Heart right ventricle (tissue), 16 donors: ENCODE measurements around the gene SULT1C4. TPM values are rescaled to one million over a fixed set of nuclear protein-coding genes. Genes with fewer than 3 reads are reported as not detected.

ENCODE experiments used
- ATAC-seq, 8 donors: fragments of 200-7000 bp; cut with Tn5 transposase; one replicate each; pipeline ENCODE4 v1.9.1; 2020; ENCODE audit warnings: mild to moderate bottlenecking in 8 of 8, moderate library complexity in 8 of 8, moderate number of reproducible peaks in 1 of 8
- DNase-seq, 2 donors: peaks; one replicate each; pipeline ENCODE4 v3.0.0-alpha.2; 2020
- H3K27ac ChIP-seq, 10 donors: fragments of 200-600 bp; sonication (generic) in 2 of 10; one replicate each; pipeline versions ENCODE4 v1.5.0 to v1.8.0; 2020 to 2022; ENCODE audit warnings: mild to moderate bottlenecking in 3 of 10
- H3K27me3 ChIP-seq, 7 donors: fragments of 200-600 bp; one replicate each; pipeline ENCODE4 v1.8.0; 2021 to 2022; ENCODE audit warnings: mild to moderate bottlenecking in 2 of 7
- H3K36me3 ChIP-seq, 9 donors: fragments of 200-600 bp; sonication (generic) in 1 of 9; one replicate each; pipeline versions ENCODE4 v1.5.0 to v1.8.0; 2020 to 2022; ENCODE audit warnings: mild to moderate bottlenecking in 2 of 9
- H3K4me1 ChIP-seq, 9 donors: fragments of 200-600 bp; sonication (generic) in 1 of 9; one replicate each; pipeline versions ENCODE4 v1.5.0 to v1.8.0; 2020 to 2022; ENCODE audit warnings: mild to moderate bottlenecking in 4 of 9
- H3K4me3 ChIP-seq, 10 donors: fragments of 200-600 bp; sonication (generic) in 2 of 10; one replicate each; pipeline versions ENCODE4 v1.5.0 to v1.8.0; 2020 to 2022; ENCODE audit warnings: mild to moderate bottlenecking in 7 of 10, moderate library complexity in 2 of 10
- H3K9me3 ChIP-seq, 11 donors: fragments of 200-600 bp in 10 of 11; sonication (generic) in 2 of 11; one replicate each; pipeline versions ENCODE4 v1.5.0 to v1.8.0; 2013 to 2022; ENCODE audit warnings: mild to moderate bottlenecking in 2 of 11, control low read depth in 1 of 11, moderate library complexity in 1 of 11
- WGBS, 2 donors: extraction: QIAGEN DNeasy Blood & Tissue Kit; methylation state at CpG; one replicate each; pipeline ENCODE4 v1.1.7; 2013; ENCODE audit warnings: inconsistent platforms in 1 of 2; 5-methylcytosine and 5-hydroxymethylcytosine counted together
- intact Hi-C, 10 donors: fragments of 100-400 bp; cut with DNase I; formaldehyde crosslinking; loops; one replicate each; pipeline versions ENCODE4 v1.11.1 to v1.14.2; 2022
- polyA plus RNA-seq, 2 donors: library from polyadenylated mRNA; stranded (reverse); fragments of 200-250 nt; gene quantifications; one replicate each; pipeline ENCODE4 v1.2.3, GENCODE V29; 2013
- total RNA-seq, 10 donors: library from RNA; stranded (reverse); fragmentation: NEBNext Ultra II Directional in 3 of 10; extraction: Animal tissue kit (Norgen Biotek cat#: 25700) in 3 of 10; gene quantifications; one replicate each; pipeline versions ENCODE4 v1.2.1 to v1.2.4, GENCODE V29; 2021 to 2023
- TF ChIP-seq, protein P1 (sequence below), 9 donors: fragments of 200-600 bp; sonication (generic) in 2 of 9; IDR thresholded peaks; one replicate each; pipeline versions ENCODE4 v1.5.0 to v1.8.0; 2021 to 2022; ENCODE audit warnings: antibody characterized with exemption in 9 of 9, mild to moderate bottlenecking in 5 of 9, moderate library complexity in 1 of 9
- donor health status: Arrhythmogenic right ventricular cardiomyopathy.
- donor health status: ischemic (EF 13 %, LVEDD 7.1; RV severe dilation, severe dysfunction).
- donor health status: healthy with polysubstance abuse.
- donor health status: DM: no; HTN: yes; CAD: no.
- donor health status: DM: no; HTN: no; CAD: no.
- donor health status: ischemic (EF 25% LVEDD 6.9; RV normal size, moderate dysfunction).
- donor health status: ischemic (EF 25% LVEDD 5.7; RV mildly dilated, moderate dysfunction).
- donor health status: healthy.
- donor health status: DM: yes; HTN: yes; CAD: no.
- donor health status: Ischemic cardiomyopathy.
- donor health status: ischemic (EF 35%, LVEDD 5.7; RV mildly dilated, moderate dysfunction).
- donor health status: nonischemic (EF 11% LVEDD 7.7; RV severe dilation, severe dysfunction).
- donor health status: DM: yes; HTN: yes; CAD: no.
- donor health status: PGD.
- donor health status: ischemic (EF 29% LVEDD 5.4; RV normal size, mild dysfunction).
- donor health status: nonischemic (EF 23%, LVEDD 6.1; RV moderate dilation, normal function).

SULT1C4 gene
- total and polyA plus RNA-seq, 12 donors: 1.6 to 5.6 (median 3.5) TPM

DNA sequence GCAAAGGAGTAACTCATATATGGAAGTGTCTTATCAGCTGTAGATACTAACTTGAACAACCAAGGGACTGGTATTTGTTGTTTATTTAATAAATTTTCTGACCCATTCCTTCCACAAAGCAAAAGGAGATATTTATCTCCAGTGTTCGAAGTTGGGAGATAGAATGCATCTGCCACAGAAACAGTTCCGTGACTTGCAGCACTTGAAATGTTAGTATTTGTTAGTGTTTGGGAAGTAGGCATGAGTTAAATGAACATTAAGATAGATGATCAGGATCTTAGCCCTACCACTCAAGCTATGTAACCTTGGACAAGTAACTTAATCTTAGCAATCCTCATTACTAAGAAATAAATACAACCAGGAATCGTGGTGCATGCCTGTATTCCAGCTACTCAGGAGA is 12.1 kb upstream of the SULT1C4 start:
- WGBS, 2 donors: 93 to 94% methylated on average over 3 of the region's 3 CpGs
- TF ChIP-seq, protein P1, sequence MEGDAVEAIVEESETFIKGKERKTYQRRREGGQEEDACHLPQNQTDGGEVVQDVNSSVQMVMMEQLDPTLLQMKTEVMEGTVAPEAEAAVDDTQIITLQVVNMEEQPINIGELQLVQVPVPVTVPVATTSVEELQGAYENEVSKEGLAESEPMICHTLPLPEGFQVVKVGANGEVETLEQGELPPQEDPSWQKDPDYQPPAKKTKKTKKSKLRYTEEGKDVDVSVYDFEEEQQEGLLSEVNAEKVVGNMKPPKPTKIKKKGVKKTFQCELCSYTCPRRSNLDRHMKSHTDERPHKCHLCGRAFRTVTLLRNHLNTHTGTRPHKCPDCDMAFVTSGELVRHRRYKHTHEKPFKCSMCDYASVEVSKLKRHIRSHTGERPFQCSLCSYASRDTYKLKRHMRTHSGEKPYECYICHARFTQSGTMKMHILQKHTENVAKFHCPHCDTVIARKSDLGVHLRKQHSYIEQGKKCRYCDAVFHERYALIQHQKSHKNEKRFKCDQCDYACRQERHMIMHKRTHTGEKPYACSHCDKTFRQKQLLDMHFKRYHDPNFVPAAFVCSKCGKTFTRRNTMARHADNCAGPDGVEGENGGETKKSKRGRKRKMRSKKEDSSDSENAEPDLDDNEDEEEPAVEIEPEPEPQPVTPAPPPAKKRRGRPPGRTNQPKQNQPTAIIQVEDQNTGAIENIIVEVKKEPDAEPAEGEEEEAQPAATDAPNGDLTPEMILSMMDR (IDR thresholded peaks at IDR 0.05): no peak
- DNase-seq: no peak
- Histone ChIP-seq H3K36me3 (no peaks in the 10 kb centered on the region), H3K27ac (no peak overlapping the region), H3K27me3 (peaks cover 0 to 7% (median 0%) of the 10 kb centered on the region in 7 donors), H3K9me3 (peaks cover 0 to 12% (median 0%) of the 10 kb centered on the region in 11 donors), H3K4me1 (no peaks in the 10 kb centered on the region), H3K4me3 (no peak overlapping the region)
- no peak for ATAC-seq
- intact Hi-C loops: no loop called here

DNA sequence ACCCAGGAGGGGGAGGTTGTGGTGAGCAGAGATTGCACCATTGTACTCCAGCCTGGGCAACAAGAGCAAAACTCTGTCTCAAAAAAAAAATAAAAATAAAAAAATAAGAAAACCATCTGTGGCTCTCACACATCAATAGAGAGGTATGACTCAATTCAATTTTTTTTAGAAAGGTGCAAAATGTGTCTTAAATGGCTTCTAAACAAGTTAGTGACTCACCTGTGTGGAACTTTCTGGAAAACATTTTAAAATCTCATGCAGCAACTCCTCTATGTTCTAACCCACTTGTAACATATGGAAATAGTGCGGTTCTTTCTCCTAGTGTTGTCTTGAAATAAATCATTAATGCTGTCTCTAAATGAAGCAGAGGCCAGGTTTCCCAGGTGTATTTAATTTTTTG is 10.7 kb upstream of the SULT1C4 start:
- DNase-seq: no peak
- H3K36me3 ChIP-seq: no peaks in the 10 kb centered on the region
- no peak overlapping the region for H3K27ac ChIP-seq
- WGBS, 2 donors: 94 to 100% methylated on average over 1 of the region's 1 CpG
- TF ChIP-seq, protein P1 (IDR thresholded peaks at IDR 0.05): no peak
- intact Hi-C loops: no loop called here
- peaks cover 0 to 12% (median 0%) of the 10 kb centered on the region in 11 donors for H3K9me3 ChIP-seq
- ATAC-seq: no peak
- no peak overlapping the region for H3K4me3 ChIP-seq
- H3K27me3 ChIP-seq: peaks cover 0 to 7% (median 0%) of the 10 kb centered on the region in 7 donors
- H3K4me1 ChIP-seq: no peaks in the 10 kb centered on the region

DNA sequence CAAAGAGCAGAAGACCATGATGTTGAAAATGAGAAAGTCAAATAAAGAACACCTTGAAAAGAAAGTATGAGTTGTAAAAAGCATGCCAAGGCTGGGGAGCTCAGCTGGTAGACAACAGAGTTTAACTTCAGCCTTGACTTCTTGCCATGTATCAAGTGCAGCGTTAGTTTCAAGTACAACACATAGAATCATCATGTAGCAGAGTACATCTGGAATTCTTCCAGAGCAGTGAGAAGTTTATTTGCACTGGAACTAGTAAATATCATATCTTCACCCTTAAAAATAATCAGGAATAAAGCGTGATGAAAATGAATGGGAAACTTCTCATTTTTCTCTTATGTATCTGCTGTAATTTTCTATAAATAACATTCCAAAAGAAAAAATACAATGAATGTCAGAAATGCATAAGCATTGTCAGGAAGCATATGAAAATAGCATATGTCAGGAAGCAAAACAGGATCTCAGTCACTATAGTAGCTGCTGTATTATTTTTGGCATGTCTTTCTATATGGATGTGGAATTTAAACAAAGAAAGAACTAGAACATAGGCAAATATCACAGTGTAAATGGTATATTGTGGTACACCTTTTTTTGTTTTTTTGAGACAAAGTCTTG is 10.1 kb upstream of the SULT1C4 start:
- Histone ChIP-seq H3K36me3 (no peaks in the 10 kb centered on the region), H3K9me3 (peaks cover 0 to 12% (median 0%) of the 10 kb centered on the region in 11 donors), H3K27ac (no peak overlapping the region), H3K27me3 (peaks cover 0 to 7% (median 0%) of the 10 kb centered on the region in 7 donors), H3K4me1 (no peaks in the 10 kb centered on the region), H3K4me3 (no peak overlapping the region)
- ATAC-seq: no peak
- no peak for DNase-seq
- 27 to 30% methylated on average over 2 of the region's 2 CpGs for WGBS, 2 donors
- intact Hi-C loops: no loop called here
- TF ChIP-seq, protein P1 (IDR thresholded peaks at IDR 0.05): no peak

DNA sequence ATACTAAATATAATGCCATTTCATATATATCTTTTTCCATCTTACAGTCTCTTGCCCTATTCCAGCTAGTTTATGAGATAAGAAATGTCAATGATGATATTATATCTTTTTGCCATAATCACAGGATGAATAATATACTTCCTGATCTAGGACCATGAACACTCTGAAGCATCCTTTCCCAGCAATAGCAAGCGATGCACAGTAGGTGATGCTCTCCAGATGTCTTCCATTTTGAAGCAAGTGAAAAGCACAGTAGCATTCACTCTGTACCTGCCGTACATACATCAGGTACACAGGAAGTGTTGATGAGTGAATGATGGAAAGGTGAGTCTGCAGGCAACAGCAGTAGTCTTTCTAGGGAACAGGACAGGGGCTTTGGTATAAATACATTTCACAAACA is 8.6 kb upstream of the SULT1C4 start:
- Histone ChIP-seq H3K9me3 (peaks cover 0 to 12% (median 0%) of the 10 kb centered on the region in 11 donors), H3K27ac (no peak overlapping the region), H3K4me1 (no peaks in the 10 kb centered on the region), H3K27me3 (no peaks in the 10 kb centered on the region), H3K36me3 (no peaks in the 10 kb centered on the region), H3K4me3 (no peak overlapping the region)
- ATAC-seq: no peak
- TF ChIP-seq, protein P1 (IDR thresholded peaks at IDR 0.05): no peak
- no peak for DNase-seq
- 89 to 92% methylated on average over 2 of the region's 2 CpGs for WGBS, 2 donors
- intact Hi-C loops: no loop called here
